ENCODE measurements around the gene ARL8B.

Gene ARL8B

GRCh38 chr3:5198986-5199731 lies 77.1 kb downstream of the ARL8B start:
- intact Hi-C loops (cut with DNase I), result no loop called here
- DNase-seq, result no peak

GRCh38 chr3:5201536-5201935 lies 79.4 kb downstream of the ARL8B start:
- intact Hi-C loops (cut with DNase I), result no loop called here
- DNase-seq, result no peak

- no peak for DNase-seq
- intact Hi-C loops (cut with DNase I), result no loop called here
Measured at GRCh38 chr3:5202222-5202621, 80.1 kb downstream of the ARL8B start.

GRCh38 chr3:5205165-5205941 lies 83.3 kb downstream of the ARL8B start:
- no peak for DNase-seq
- intact Hi-C loops (cut with DNase I), result no loop called here

- no peak for DNase-seq
- intact Hi-C loops (cut with DNase I), result no loop called here
Measured at GRCh38 chr3:5210926-5211325, 88.8 kb downstream of the ARL8B start.

- DNase-seq, result no peak
- intact Hi-C loops (cut with DNase I), result no loop called here
Measured at GRCh38 chr3:5212628-5213573, 90.8 kb downstream of the ARL8B start.

GRCh38 chr3:5213574-5213966 lies 91.5 kb downstream of the ARL8B start:
- no peak for DNase-seq
- intact Hi-C loops (cut with DNase I), result no loop called here

- intact Hi-C loops (cut with DNase I), result no loop called here
- no peak for DNase-seq
Measured at GRCh38 chr3:5214352-5214751, 92.3 kb downstream of the ARL8B start.

- DNase-seq, result no peak
Measured at GRCh38 chr3:5217824-5218595, 95.9 kb downstream of the ARL8B start.

GRCh38 chr3:5218815-5219214 lies 96.7 kb downstream of the ARL8B start:
- intact Hi-C loops (cut with DNase I), result no loop called here
- no peak for DNase-seq

More at GRCh38 chr3:5217824-5218595, 95.9 kb downstream of the ARL8B start:
- intact Hi-C loops (cut with DNase I), result no loop called here

- intact Hi-C loops (cut with DNase I), result no loop called here
Measured at GRCh38 chr3:5219216-5219615, 97.1 kb downstream of the ARL8B start.

GRCh38 chr3:5220193-5220592 lies 98.1 kb downstream of the ARL8B start:
- no peak for DNase-seq
- intact Hi-C loops (cut with DNase I), result no loop called here

More at GRCh38 chr3:5219216-5219615, 97.1 kb downstream of the ARL8B start:
- no peak for DNase-seq

- DNase-seq, result no peak
- intact Hi-C loops (cut with DNase I), result no loop called here
Measured at GRCh38 chr3:5220667-5221431, 98.8 kb downstream of the ARL8B start.

GRCh38 chr3:5221701-5222100 lies 99.6 kb downstream of the ARL8B start:
- intact Hi-C loops (cut with DNase I), result no loop called here
- no peak for DNase-seq

- no peak for DNase-seq
- intact Hi-C loops (cut with DNase I), result no loop called here
Measured at GRCh38 chr3:5222283-5223005, 100.4 kb downstream of the ARL8B start.

- intact Hi-C loops (cut with DNase I), result no loop called here
- no peak for DNase-seq
Measured at GRCh38 chr3:5226783-5227182, 104.7 kb downstream of the ARL8B start.

GRCh38 chr3:5227812-5228211 lies 105.7 kb downstream of the ARL8B start:
- intact Hi-C loops (cut with DNase I), result no loop called here
- no peak for DNase-seq

GRCh38 chr3:5229414-5229813 lies 107.3 kb downstream of the ARL8B start:
- DNase-seq, result no peak
- intact Hi-C loops (cut with DNase I), result no loop called here

All from posterior cingulate gyrus (tissue), 11 donors.